Liver (tissue), 3 donors: ENCODE measurements around the gene KLK1.

Experiments used
- FOXA1 ChIP-seq: IDR thresholded peaks from 2 replicates; pipeline ENCODE4 v1.6.1; 2016; ENCODE audit warnings: antibody characterized with exemption
- HNF4G ChIP-seq: IDR thresholded peaks from 2 replicates; pipeline ENCODE4 v1.6.1; 2016; ENCODE audit warnings: antibody characterized with exemption
- RAD21 ChIP-seq, 2 donors: IDR thresholded peaks; 2 replicates each; pipeline ENCODE4 v1.6.1; 2016; ENCODE audit warnings: antibody characterized with exemption in 2 of 2, mild to moderate bottlenecking in 2 of 2
- ZBTB33 ChIP-seq: IDR thresholded peaks from 2 replicates; pipeline ENCODE4 v1.6.1; 2016; ENCODE audit warnings: antibody characterized with exemption
- TF ChIP-seq, protein P1 (sequence below): fragments of 150-350 bp; IDR thresholded peaks from 2 replicates; pipeline ENCODE4 v1.5.1; 2017; ENCODE audit warnings: improper control_type of control experiment, low read depth, low read length; ENCODE audit not compliant: missing input control
- TF ChIP-seq, protein P2 (sequence below): IDR thresholded peaks from 2 replicates; pipeline ENCODE4 v1.6.1; 2016; ENCODE audit warnings: antibody characterized with exemption, mild to moderate bottlenecking
- donor health status: healthy.
- donor health status: healthy.

GRCh38 chr19:50793558-50794065, 30.0 kb downstream of the KLK1 start:
- TF ChIP-seq, protein P1, sequence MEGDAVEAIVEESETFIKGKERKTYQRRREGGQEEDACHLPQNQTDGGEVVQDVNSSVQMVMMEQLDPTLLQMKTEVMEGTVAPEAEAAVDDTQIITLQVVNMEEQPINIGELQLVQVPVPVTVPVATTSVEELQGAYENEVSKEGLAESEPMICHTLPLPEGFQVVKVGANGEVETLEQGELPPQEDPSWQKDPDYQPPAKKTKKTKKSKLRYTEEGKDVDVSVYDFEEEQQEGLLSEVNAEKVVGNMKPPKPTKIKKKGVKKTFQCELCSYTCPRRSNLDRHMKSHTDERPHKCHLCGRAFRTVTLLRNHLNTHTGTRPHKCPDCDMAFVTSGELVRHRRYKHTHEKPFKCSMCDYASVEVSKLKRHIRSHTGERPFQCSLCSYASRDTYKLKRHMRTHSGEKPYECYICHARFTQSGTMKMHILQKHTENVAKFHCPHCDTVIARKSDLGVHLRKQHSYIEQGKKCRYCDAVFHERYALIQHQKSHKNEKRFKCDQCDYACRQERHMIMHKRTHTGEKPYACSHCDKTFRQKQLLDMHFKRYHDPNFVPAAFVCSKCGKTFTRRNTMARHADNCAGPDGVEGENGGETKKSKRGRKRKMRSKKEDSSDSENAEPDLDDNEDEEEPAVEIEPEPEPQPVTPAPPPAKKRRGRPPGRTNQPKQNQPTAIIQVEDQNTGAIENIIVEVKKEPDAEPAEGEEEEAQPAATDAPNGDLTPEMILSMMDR = no peak
- no peak for TF ChIP-seq RAD21 (IDR thresholded peaks at IDR 0.05)
- TF ChIP-seq, protein P2, sequence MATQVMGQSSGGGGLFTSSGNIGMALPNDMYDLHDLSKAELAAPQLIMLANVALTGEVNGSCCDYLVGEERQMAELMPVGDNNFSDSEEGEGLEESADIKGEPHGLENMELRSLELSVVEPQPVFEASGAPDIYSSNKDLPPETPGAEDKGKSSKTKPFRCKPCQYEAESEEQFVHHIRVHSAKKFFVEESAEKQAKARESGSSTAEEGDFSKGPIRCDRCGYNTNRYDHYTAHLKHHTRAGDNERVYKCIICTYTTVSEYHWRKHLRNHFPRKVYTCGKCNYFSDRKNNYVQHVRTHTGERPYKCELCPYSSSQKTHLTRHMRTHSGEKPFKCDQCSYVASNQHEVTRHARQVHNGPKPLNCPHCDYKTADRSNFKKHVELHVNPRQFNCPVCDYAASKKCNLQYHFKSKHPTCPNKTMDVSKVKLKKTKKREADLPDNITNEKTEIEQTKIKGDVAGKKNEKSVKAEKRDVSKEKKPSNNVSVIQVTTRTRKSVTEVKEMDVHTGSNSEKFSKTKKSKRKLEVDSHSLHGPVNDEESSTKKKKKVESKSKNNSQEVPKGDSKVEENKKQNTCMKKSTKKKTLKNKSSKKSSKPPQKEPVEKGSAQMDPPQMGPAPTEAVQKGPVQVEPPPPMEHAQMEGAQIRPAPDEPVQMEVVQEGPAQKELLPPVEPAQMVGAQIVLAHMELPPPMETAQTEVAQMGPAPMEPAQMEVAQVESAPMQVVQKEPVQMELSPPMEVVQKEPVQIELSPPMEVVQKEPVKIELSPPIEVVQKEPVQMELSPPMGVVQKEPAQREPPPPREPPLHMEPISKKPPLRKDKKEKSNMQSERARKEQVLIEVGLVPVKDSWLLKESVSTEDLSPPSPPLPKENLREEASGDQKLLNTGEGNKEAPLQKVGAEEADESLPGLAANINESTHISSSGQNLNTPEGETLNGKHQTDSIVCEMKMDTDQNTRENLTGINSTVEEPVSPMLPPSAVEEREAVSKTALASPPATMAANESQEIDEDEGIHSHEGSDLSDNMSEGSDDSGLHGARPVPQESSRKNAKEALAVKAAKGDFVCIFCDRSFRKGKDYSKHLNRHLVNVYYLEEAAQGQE = no peak
- TF ChIP-seq HNF4G = no peak
- TF ChIP-seq ZBTB33 = no peak
- TF ChIP-seq FOXA1 = no peak
